HG03039 (cell line): ENCODE measurements around the gene ARHGAP4.

ENCODE experiments used
- ATAC-seq: cut with Tn5 transposase; IDR thresholded peaks from one replicate; pipeline ENCODE4 v1.9.1; 2021; ENCODE audit warnings: mild to moderate bottlenecking, moderate library complexity; ENCODE audit not compliant: unreplicated experiment

The ARHGAP4 gene

GRCh38 chrX:153925739-153926551 is at the start of gene ARHGAP4:
Gene ARHGAP4 (minus strand): TSS chrX:153926264. CDS start chrX:153926202, 62 bp downstream.
- peak; percentile 21 for ATAC-seq

GRCh38 chrX:153974726-153975286 is 48.7 kb upstream of the ARHGAP4 start:
- ATAC-seq: no peak

GRCh38 chrX:153974003-153974725 is 48.1 kb upstream of the ARHGAP4 start:
- ATAC-seq: no peak

GRCh38 chrX:153973127-153974002 is 47.3 kb upstream of the ARHGAP4 start:
- no peak for ATAC-seq

GRCh38 chrX:153972368-153973126 is 46.5 kb upstream of the ARHGAP4 start, which contains the start of gene TMEM187:
Gene TMEM187 (plus strand): TSS chrX:153972754. CDS start chrX:153982063, 9,309 bp downstream.
- ATAC-seq: peak; percentile 47

GRCh38 chrX:153971450-153972367 is 45.6 kb upstream of the ARHGAP4 start, which contains the start of gene HCFC1:
Gene HCFC1 (minus strand): TSS chrX:153971818. CDS start chrX:153970840, 978 bp downstream.
- peak; percentile 41 for ATAC-seq

GRCh38 chrX:153971124-153971449 is 45.0 kb upstream of the ARHGAP4 start:
- ATAC-seq: peak; percentile 31

- ATAC-seq: peak; percentile 1
Observed at GRCh38 chrX:153970357-153971123, 44.5 kb upstream of the ARHGAP4 start.

GRCh38 chrX:153969904-153970356 is 43.9 kb upstream of the ARHGAP4 start:
- ATAC-seq: no peak

GRCh38 chrX:153969125-153969903 is 43.2 kb upstream of the ARHGAP4 start:
- ATAC-seq: no peak

- ATAC-seq: no peak
Observed at GRCh38 chrX:153968754-153969124, 42.7 kb upstream of the ARHGAP4 start.

- no peak for ATAC-seq
Observed at GRCh38 chrX:153968255-153968654, 42.2 kb upstream of the ARHGAP4 start.

- ATAC-seq: no peak
Observed at GRCh38 chrX:153967536-153968224, 41.6 kb upstream of the ARHGAP4 start.

GRCh38 chrX:153966841-153967535 is 40.9 kb upstream of the ARHGAP4 start:
- no peak for ATAC-seq

- ATAC-seq: no peak
Observed at GRCh38 chrX:153966283-153966688, 40.2 kb upstream of the ARHGAP4 start.

GRCh38 chrX:153965406-153965805 is 39.3 kb upstream of the ARHGAP4 start:
- ATAC-seq: no peak
